Measurements from ENCODE around the gene ZNF121. TPM values are rescaled to one million over a fixed set of nuclear protein-coding genes. Genes with fewer than 3 reads are reported as not detected.
"Not testable (repeated sequence)": the region's sequence is repeated elsewhere in the genome, so short reads cannot be mapped to it uniquely, and the experiment has no call there.

Gene ZNF121
- total and polyA plus RNA-seq, 11 donors: 6.8 to 25.4 (median 18.8) TPM

- no peak for ATAC-seq
- H3K36me3 ChIP-seq: peaks cover 26 to 62% (median 55%) of the 10 kb centered on the region in 9 donors
Measured at GRCh38 chr19:9608912-9609311, 24.6 kb upstream of the ZNF121 start.

GRCh38 chr19:9597027-9597426 lies 12.7 kb upstream of the ZNF121 start:
- ATAC-seq (no peak), DNase-seq (no peak)
- peaks cover 0 to 17% (median 8%) of the 10 kb centered on the region in 12 donors for H3K9me3 ChIP-seq
- peaks cover 0 to 7% (median 0%) of the 10 kb centered on the region in 9 donors for H3K27me3 ChIP-seq
- H3K27ac ChIP-seq: no peak overlapping the region
- WGBS, 4 donors: 82 to 88% (median 87%) methylated on average over 3 of the region's 3 CpGs
- H3K4me1 ChIP-seq: no peaks in the 10 kb centered on the region
- no peak overlapping the region for H3K4me3 ChIP-seq
- no peak for TF ChIP-seq CTCF (IDR thresholded peaks at IDR 0.05)
- no peak for TF ChIP-seq POLR2A (IDR thresholded peaks at IDR 0.05)
- no peaks in the 10 kb centered on the region for H3K36me3 ChIP-seq
- intact Hi-C loops (cut with DNase I): no loop called here

More at GRCh38 chr19:9608912-9609311, 24.6 kb upstream of the ZNF121 start:
- WGBS, 4 donors: 89 to 97% (median 94%) methylated on average over 5 of the region's 5 CpGs
- Histone ChIP-seq H3K4me1 (no peaks in the 10 kb centered on the region), H3K27ac (no peak overlapping the region), H3K27me3 (no peaks in the 10 kb centered on the region), H3K4me3 (no peak overlapping the region), H3K9me3 (peaks cover 4 to 99% (median 44%) of the 10 kb centered on the region in 12 donors)
- no peak for TF ChIP-seq POLR2A (IDR thresholded peaks at IDR 0.05)
- no peak for TF ChIP-seq CTCF (IDR thresholded peaks at IDR 0.05)
- intact Hi-C loops (cut with DNase I): no loop called here
- DNase-seq: no peak

- TF ChIP-seq CTCF (IDR thresholded peaks at IDR 0.05) (peak; percentile 44 to 72 (median 60)), POLR2A (IDR thresholded peaks at IDR 0.05) (no peak)
- Histone ChIP-seq H3K27ac (no peak overlapping the region), H3K36me3 (peaks cover 0 to 7% (median 0%) of the 10 kb centered on the region in 9 donors), H3K27me3 (peaks cover 0 to 19% (median 0%) of the 10 kb centered on the region in 9 donors), H3K4me3 (no peak overlapping the region), H3K9me3 (no peaks in the 10 kb centered on the region), H3K4me1 (peaks cover 0 to 23% (median 17%) of the 10 kb centered on the region in 12 donors)
- WGBS, 4 donors: 15 to 18% (median 16%) methylated on average over 7 of the region's 7 CpGs
- DNase-seq (peak in 4 of 5 donors; percentile 35 to 48 (median 46)), ATAC-seq (peak in 1 of 4 donors; percentile 45)
- intact Hi-C loops (cut with DNase I): loop anchor here in 5 of 10 donors (5.0 to 10.0 kb wide), 5 partner anchors 52 to 274 kb away; partner anchors contain the start of genes ZNF266 (in 1 of the 5) and ZNF426 (in 1 of the 5)
Measured at GRCh38 chr19:9586764-9587163, 2.5 kb upstream of the ZNF121 start.

- intact Hi-C loops (cut with DNase I): loop anchor here in 5 of 10 donors (5.0 to 10.0 kb wide), 6 partner anchors 45 to 440 kb away; partner anchors contain the start of genes ZNF426 (in 2 of the 5), ZNF266 (in 1 of the 5) and ZNF317 (in 1 of the 5)
- H3K4me3 ChIP-seq, DNase-seq, H3K27me3 ChIP-seq, ATAC-seq: not testable (repeated sequence)
- peaks cover 0 to 30% (median 19%) of the 10 kb centered on the region in 12 donors for H3K4me1 ChIP-seq
- peak overlapping the region in 2 of 12 donors; percentile 16 to 28 for H3K27ac ChIP-seq
- WGBS, 4 donors: 82 to 89% (median 87%) methylated on average over 13 of the region's 13 CpGs
- peaks cover 0 to 43% (median 14%) of the 10 kb centered on the region in 12 donors for H3K9me3 ChIP-seq
- H3K36me3 ChIP-seq: peaks cover 0 to 27% (median 7%) of the 10 kb centered on the region in 9 donors
Measured at GRCh38 chr19:9582081-9582725, 2.1 kb downstream of the ZNF121 start.
